ENCODE data around the gene AMBP.

Gene AMBP

DNA sequence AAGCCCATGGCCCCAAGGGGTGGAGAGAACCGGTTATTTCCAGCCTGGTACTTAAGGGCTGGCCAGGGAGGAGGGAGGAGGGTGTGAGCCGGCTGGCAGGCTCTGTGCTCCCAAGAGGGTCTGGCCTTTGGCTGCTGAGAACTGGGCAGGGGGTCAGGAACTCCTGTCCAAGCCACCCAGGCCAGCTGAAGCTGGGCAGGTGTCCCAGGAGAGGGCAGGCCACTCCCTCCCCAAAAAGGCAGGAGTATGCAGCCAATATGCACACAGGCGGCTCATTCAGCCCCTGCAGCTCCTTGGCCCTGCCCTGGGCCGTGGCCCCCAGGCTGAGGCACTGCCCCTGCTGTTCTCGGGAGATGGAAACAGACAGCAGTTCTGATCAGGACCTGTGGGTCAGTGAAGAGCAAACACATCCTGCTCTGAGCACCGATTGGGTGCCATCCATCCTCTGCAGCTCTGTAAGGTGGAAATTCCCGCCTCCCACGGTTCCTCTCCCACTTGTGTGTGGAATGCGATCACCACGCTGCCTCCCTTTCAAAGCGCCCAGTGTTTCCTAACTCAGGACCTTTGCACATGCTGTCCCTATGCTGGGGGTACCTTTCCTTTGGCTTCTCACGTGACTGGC, 38.1 kb upstream of the AMBP start:
- no peak overlapping the region for H2AFZ ChIP-seq (ENCODE audit: low read length)
- no peak overlapping the region for H3K4me2 ChIP-seq (ENCODE audit: low read depth, low read length, poor library complexity, severe bottlenecking)
- H3K36me3 ChIP-seq (ENCODE audit: insufficient read depth, low read length), result no peaks in the 10 kb centered on the region
- H3K9me2 ChIP-seq (replicated peaks; ENCODE audit: low read depth, low read length), result no peaks in the 10 kb centered on the region
- H3K79me2 ChIP-seq (ENCODE audit: insufficient read depth, low read length), result no peaks in the 10 kb centered on the region
- H3K9me3 ChIP-seq (ENCODE audit: insufficient read depth, low read depth, low read length), result no peaks in the 10 kb centered on the region
- H3F3A ChIP-seq (ENCODE audit: low read depth), result no peaks in the 10 kb centered on the region
- H3K27me3 ChIP-seq (ENCODE audit: insufficient read depth, low read length, poor library complexity, severe bottlenecking), result no peaks in the 10 kb centered on the region
- H4K20me1 ChIP-seq (ENCODE audit: insufficient read depth, low read length, poor library complexity, severe bottlenecking), result no peaks in the 10 kb centered on the region
- no peak overlapping the region for H3K9ac ChIP-seq (ENCODE audit: low read depth, low read length, poor library complexity, severe bottlenecking)
- no peaks in the 10 kb centered on the region for H3K4me1 ChIP-seq (ENCODE audit: insufficient read depth, low read length, poor library complexity, severe bottlenecking)
- H3K4me3 ChIP-seq (ENCODE audit: low read length, poor library complexity, severe bottlenecking), result no peak overlapping the region
- TF ChIP-seq, protein P1, sequence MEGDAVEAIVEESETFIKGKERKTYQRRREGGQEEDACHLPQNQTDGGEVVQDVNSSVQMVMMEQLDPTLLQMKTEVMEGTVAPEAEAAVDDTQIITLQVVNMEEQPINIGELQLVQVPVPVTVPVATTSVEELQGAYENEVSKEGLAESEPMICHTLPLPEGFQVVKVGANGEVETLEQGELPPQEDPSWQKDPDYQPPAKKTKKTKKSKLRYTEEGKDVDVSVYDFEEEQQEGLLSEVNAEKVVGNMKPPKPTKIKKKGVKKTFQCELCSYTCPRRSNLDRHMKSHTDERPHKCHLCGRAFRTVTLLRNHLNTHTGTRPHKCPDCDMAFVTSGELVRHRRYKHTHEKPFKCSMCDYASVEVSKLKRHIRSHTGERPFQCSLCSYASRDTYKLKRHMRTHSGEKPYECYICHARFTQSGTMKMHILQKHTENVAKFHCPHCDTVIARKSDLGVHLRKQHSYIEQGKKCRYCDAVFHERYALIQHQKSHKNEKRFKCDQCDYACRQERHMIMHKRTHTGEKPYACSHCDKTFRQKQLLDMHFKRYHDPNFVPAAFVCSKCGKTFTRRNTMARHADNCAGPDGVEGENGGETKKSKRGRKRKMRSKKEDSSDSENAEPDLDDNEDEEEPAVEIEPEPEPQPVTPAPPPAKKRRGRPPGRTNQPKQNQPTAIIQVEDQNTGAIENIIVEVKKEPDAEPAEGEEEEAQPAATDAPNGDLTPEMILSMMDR (conservative IDR thresholded peaks at IDR 0.05; ENCODE audit: low read length), result no peak
- no peak for TF ChIP-seq EZH2phosphoT487 (IDR thresholded peaks at IDR 0.05; ENCODE audit: borderline replicate concordance)

DNA sequence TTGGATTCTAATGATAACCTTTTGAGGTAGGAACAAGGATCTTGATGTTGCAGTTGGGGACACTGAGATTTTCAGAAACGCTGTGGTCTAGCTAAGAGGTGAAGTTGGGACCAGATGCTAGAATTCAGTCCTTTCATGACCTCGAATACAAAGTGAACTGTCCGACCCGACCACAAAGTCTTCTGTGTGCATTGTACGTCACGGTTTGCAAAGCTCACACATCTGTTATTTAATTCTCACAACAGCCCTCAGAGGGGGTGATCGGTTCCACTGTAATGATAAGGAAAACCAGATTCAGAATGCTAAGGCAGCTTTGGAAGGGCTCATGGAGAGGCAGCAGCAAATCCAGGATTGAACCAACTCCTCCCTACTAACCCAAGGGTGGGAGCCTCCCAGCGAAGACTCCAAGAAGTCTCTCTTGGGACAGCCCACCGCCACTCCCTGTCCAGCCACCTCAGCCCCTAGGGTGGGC, 37.6 kb upstream of the AMBP start:
- no peak overlapping the region for H3K4me2 ChIP-seq (ENCODE audit: low read depth, low read length, poor library complexity, severe bottlenecking)
- no peak for TF ChIP-seq EZH2phosphoT487 (IDR thresholded peaks at IDR 0.05; ENCODE audit: borderline replicate concordance)
- TF ChIP-seq, protein P1 (conservative IDR thresholded peaks at IDR 0.05; ENCODE audit: low read length), result no peak
- no peaks in the 10 kb centered on the region for H3K9me2 ChIP-seq (replicated peaks; ENCODE audit: low read depth, low read length)
- no peaks in the 10 kb centered on the region for H3K9me3 ChIP-seq (ENCODE audit: insufficient read depth, low read depth, low read length)
- no peaks in the 10 kb centered on the region for H3K36me3 ChIP-seq (ENCODE audit: insufficient read depth, low read length)
- H3K9ac ChIP-seq (ENCODE audit: low read depth, low read length, poor library complexity, severe bottlenecking), result no peak overlapping the region
- H3K4me3 ChIP-seq (ENCODE audit: low read length, poor library complexity, severe bottlenecking), result no peak overlapping the region
- no peak overlapping the region for H2AFZ ChIP-seq (ENCODE audit: low read length)
- no peaks in the 10 kb centered on the region for H3K27me3 ChIP-seq (ENCODE audit: insufficient read depth, low read length, poor library complexity, severe bottlenecking)
- no peaks in the 10 kb centered on the region for H4K20me1 ChIP-seq (ENCODE audit: insufficient read depth, low read length, poor library complexity, severe bottlenecking)
- no peaks in the 10 kb centered on the region for H3F3A ChIP-seq (ENCODE audit: low read depth)
- no peaks in the 10 kb centered on the region for H3K79me2 ChIP-seq (ENCODE audit: insufficient read depth, low read length)
- no peaks in the 10 kb centered on the region for H3K4me1 ChIP-seq (ENCODE audit: insufficient read depth, low read length, poor library complexity, severe bottlenecking)

DNA sequence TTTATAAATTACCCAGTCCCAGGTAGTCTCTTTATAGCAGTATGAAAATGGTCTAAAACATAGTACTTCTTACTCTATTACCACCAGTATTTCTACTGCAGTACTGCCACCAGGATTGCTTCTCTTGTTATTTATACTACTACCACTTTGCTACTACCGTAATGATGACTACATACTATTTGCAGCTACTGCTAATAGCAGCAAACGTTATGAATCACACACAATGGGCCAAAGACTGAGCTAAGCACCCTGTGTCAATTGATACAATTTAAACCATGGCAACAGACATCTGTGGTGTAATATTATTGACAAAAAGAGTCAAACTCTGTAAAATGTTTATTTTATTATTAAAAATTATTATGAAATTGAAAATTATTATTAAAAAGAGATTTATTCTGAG, 36.3 kb upstream of the AMBP start:
- Histone ChIP-seq H2AFZ (ENCODE audit: low read length) (no peak overlapping the region), H3K9me2 (replicated peaks; ENCODE audit: low read depth, low read length) (no peaks in the 10 kb centered on the region), H4K20me1 (ENCODE audit: insufficient read depth, low read length, poor library complexity, severe bottlenecking) (no peaks in the 10 kb centered on the region), H3K36me3 (ENCODE audit: insufficient read depth, low read length) (no peaks in the 10 kb centered on the region), H3K9me3 (ENCODE audit: insufficient read depth, low read depth, low read length) (no peaks in the 10 kb centered on the region), H3K79me2 (ENCODE audit: insufficient read depth, low read length) (no peaks in the 10 kb centered on the region), H3K27me3 (ENCODE audit: insufficient read depth, low read length, poor library complexity, severe bottlenecking) (no peaks in the 10 kb centered on the region), H3K4me1 (ENCODE audit: insufficient read depth, low read length, poor library complexity, severe bottlenecking) (no peaks in the 10 kb centered on the region), H3F3A (ENCODE audit: low read depth) (no peaks in the 10 kb centered on the region), H3K9ac (ENCODE audit: low read depth, low read length, poor library complexity, severe bottlenecking) (no peak overlapping the region), H3K4me3 (ENCODE audit: low read length, poor library complexity, severe bottlenecking) (no peak overlapping the region), H3K4me2 (ENCODE audit: low read depth, low read length, poor library complexity, severe bottlenecking) (no peak overlapping the region)
- TF ChIP-seq, protein P1 (conservative IDR thresholded peaks at IDR 0.05; ENCODE audit: low read length), result no peak
- no peak for TF ChIP-seq EZH2phosphoT487 (IDR thresholded peaks at IDR 0.05; ENCODE audit: borderline replicate concordance)
